COR-L47 (cell line): ENCODE data around the gene LRRC56.
"Not testable (repeated sequence)": the region's sequence is repeated elsewhere in the genome, so short reads cannot be mapped to it uniquely, and the experiment has no call there.

Experiments used
- DNase-seq: peaks from one replicate; lab custom pipeline; 2025; lab: John Stamatoyannopoulos, UW

LRRC56 gene

DNA sequence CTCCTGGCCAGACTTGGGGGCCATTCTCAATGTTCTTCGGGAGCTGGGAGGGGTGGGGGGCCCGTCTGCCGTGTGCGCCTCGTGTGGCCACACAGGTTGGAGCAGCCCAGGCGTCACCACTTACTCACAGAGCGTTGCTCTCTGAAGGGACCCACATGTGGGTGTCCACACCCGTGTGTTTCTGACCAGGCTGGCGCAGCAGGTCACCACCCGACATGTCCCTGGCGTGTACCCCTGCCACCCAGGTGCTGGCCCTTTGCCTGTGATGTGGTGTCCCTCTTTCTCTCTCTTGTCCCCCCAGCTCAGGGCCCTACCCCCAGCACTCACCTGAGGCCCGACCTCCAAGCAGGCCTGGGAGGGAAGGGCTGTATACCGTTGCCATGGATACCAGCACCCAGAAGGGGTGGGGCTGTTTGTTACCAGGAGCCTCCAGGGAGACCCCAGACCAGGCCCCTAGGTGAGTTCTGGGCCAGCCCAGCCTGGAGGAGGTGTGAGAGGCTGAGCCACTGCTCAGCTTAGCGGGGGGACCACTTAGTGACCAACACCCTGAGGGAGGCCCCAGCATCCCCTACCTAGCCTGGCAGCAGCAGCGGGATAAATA lies 21.8 kb downstream of the LRRC56 start:
- no peak for DNase-seq

GRCh38 chr11:559712-560304 lies 22.5 kb downstream of the LRRC56 start:
- DNase-seq, result no peak

DNA sequence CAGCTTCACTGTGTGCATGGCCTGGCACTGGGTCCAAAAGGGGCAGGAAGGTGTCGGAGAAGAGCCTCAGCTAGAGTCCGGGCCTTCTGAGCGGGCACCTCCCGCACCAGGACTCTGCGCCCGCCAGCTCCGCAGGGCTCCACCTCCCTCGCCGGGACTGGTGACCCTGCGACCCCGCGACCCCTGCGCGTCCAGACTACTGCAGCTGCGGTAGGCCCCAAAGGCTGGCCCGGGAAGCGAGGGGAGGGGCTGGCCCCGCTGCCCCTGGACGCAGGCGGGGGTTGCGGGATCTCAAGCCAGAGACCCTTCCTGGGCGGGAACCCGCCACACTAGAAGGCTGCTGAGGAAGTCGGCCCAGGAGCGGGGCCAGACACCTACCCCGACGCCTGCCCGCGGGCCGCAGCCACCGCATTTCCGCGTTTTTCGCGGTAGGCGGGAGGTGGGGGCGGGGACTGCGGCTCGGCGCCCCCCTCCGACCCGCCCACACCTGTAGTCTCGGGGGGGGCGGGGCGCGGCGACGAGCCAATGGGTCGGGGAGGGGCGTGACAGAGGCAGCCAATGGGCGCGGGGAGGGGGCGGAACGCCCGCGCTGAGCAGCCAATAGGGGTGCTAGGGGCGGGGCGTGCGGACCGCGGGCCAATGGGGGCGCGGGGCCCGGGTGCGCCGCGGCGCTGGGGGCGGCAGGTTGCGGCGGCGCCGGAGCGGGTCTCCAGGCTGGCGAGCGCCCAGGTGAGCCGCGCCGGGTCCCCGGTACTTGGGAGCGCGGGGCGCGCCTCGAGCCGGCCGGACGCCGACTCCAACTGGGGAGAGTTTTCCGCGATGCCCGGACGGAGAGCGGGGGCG lies 23.2 kb downstream of the LRRC56 start, which contains the start of the genes LMNTD2 and RASSF7:
TSS of gene LMNTD2 (minus strand) at position 434 of the 843 bp plus-strand sequence. CDS start at position 412, 22 bp downstream.
TSS of gene RASSF7 (plus strand) at position 666 of the 843 bp plus-strand sequence. CDS start 799 bp downstream, outside the sequence.
- DNase-seq, result peak; percentile 86

GRCh38 chr11:561148-562003 lies 24.0 kb downstream of the LRRC56 start:
- no peak for DNase-seq

DNA sequence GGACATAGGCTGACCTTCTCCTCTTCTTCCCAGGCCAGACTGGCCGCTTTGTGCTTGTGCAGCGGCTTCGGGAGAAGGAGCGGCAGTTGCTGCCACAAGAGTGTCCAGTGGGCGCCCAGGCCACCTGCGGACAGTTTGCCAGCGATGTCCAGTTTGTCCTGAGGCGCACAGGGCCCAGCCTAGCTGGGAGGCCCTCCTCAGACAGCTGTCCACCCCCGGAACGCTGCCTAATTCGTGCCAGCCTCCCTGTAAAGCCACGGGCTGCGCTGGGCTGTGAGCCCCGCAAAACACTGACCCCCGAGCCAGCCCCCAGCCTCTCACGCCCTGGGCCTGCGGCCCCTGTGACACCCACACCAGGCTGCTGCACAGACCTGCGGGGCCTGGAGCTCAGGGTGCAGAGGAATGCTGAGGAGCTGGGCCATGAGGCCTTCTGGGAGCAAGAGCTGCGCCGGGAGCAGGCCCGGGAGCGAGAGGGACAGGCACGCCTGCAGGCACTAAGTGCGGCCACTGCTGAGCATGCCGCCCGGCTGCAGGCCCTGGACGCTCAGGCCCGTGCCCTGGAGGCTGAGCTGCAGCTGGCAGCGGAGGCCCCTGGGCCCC lies 24.8 kb downstream of the LRRC56 start:
- DNase-seq, result no peak

GRCh38 chr11:563066-563811 lies 25.9 kb downstream of the LRRC56 start:
- DNase-seq, result no peak

GRCh38 chr11:563812-564578 lies 26.7 kb downstream of the LRRC56 start:
- DNase-seq, result no peak

- no peak for DNase-seq
Observed at GRCh38 chr11:565921-566509, 28.7 kb downstream of the LRRC56 start.

- no peak for DNase-seq
Observed at GRCh38 chr11:567011-567628, 29.8 kb downstream of the LRRC56 start.

DNA sequence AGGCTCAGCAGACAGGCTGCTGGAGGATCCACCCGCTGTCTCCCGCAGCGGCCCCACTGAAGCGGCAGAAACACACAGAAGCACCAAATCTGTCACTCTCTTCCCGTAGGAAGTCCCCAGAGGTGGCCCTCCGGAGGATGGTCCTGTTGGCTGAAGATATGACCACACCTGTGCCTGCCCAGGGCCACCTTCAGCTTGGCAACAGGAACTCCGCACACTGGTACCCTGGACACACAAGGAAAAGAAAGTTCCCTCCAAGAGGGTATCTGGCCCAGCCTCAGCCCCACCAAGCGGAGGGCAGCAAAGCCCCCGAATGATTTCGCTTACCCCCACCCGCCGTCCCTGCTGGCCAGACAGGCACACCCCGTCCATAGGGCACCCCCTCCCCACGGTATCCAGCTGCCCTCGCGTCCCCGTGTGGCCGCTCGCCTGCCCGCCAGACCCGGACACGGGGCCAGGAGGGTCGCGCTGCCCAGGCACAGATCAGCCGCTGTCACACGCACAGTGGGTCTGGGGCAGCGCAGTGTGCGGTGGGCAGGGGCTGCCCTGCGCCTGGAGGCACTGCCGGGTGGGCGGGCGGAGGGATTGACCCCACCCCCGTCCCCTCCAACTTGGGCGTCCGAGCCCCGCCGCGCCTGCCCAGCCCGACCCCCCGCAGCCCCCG lies 30.4 kb downstream of the LRRC56 start:
- DNase-seq, result no peak

- peak; percentile 94 for DNase-seq
Observed at GRCh38 chr11:568306-569157, 31.2 kb downstream of the LRRC56 start.

DNA sequence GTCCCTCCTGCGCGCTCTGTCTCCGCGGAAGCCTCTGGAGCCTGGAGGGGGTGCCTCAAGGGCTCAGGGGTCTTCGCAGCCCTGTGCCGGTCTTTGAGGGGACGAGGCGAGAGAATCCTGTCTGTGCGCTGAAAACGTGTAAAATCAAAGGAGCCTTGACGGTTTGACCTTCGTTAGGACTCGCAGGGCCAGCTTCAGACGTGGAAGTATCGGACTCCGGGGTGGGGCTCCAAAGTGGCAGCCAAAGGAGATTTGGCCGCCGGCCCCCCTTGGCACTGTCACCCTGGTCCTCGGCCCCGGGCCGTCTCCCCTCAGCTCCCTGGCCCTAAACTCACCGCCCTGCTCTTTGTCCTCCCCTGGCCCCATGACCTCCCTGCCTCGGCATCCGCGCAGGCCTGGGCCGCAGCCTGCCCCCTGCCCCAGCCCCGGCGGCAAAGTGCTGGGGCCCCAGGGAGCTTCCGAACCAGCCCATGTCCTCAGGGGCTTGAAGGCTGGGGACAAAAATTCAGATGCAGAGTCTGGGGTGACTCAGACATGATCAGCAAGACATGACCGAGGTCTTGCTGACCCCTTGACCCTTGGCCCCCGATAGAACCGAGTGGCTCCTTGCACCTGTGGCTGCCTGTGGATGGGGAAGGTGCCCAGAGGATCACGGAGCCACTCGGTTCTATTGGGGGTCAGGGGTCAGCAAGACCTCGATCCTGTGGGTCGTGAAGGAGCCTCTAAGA lies 32.0 kb downstream of the LRRC56 start:
- no peak for DNase-seq

- DNase-seq, result no peak
Observed at GRCh38 chr11:571802-572185, 34.5 kb downstream of the LRRC56 start.

- no peak for DNase-seq
Observed at GRCh38 chr11:573146-573759, 35.9 kb downstream of the LRRC56 start.

DNA sequence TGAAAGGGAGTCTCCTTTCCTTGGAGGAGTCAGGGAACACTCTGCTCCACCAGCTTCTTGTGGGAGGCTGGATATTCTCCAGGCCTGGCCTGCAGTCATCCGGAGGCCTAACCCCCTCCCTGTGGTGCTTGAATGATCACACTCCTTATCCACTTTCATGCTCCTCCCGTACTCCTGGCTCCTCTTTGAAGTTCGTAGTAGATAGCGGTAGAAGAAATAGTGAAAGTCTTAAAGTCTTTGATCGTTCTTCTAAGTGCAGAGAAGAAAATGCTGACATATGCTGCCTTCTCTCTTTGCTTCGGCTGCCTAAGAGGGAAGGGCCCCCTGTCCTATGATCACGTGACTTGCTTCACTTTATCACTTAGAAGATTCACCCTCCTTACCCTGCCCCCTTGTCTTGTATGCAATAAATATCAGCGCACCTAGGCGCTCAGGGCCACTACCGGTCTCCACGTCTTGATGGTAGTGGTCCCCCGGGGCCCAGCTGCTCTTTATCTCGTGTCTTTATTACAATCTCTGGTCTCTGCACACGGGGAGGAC lies 36.8 kb downstream of the LRRC56 start:
- not testable (repeated sequence) for DNase-seq

- DNase-seq, result no peak
Observed at GRCh38 chr11:574632-575312, 37.4 kb downstream of the LRRC56 start.
